Fibroblast of skin of abdomen (primary cell): ENCODE data around the gene DESI1.
A peak's percentile ranks its signal among the peaks of the same experiment; 100 is the strongest.
"Not testable (repeated sequence)": the region's sequence is repeated elsewhere in the genome, so short reads cannot be mapped to it uniquely, and the experiment has no call there.

ENCODE experiments used
- DNase-seq: peaks from one replicate; pipeline ENCODE4 v3.0.0-alpha.2; 2013

Gene DESI1

GRCh38 chr22:41631615-41632014 is 10.8 kb upstream of the DESI1 start:
- not testable (repeated sequence) for DNase-seq

- DNase-seq, result not testable (repeated sequence)
These were observed 10.3 kb upstream of the DESI1 start for GRCh38 chr22:41631115-41631514.

- DNase-seq, result no peak
These were observed 4.7 kb upstream of the DESI1 start for GRCh38 chr22:41625577-41625976.

GRCh38 chr22:41621911-41622179 is 1.0 kb upstream of the DESI1 start:
- DNase-seq, result no peak

- DNase-seq, result peak; percentile 100
These were observed 462 bp upstream of the DESI1 start, which contains the start of gene XRCC6 for GRCh38 chr22:41621099-41621910. XRCC6 (plus strand) TSS chr22:41621295; CDS start chr22:41622005, 710 bp downstream.

GRCh38 chr22:41619979-41620588 is 759 bp downstream of the DESI1 start:
- no peak for DNase-seq

- no peak for DNase-seq
These were observed 7.4 kb downstream of the DESI1 start for GRCh38 chr22:41613456-41613855.

GRCh38 chr22:41612603-41613306 is 8.1 kb downstream of the DESI1 start:
- DNase-seq, result no peak

GRCh38 chr22:41608386-41608785 is 12.5 kb downstream of the DESI1 start:
- no peak for DNase-seq

GRCh38 chr22:41603873-41604332 is 16.9 kb downstream of the DESI1 start:
- no peak for DNase-seq

GRCh38 chr22:41600976-41601375 is 19.9 kb downstream of the DESI1 start:
- no peak for DNase-seq

GRCh38 chr22:41598891-41599635 is 21.8 kb downstream of the DESI1 start:
- no peak for DNase-seq

- DNase-seq, result peak; percentile 82
These were observed 22.8 kb downstream of the DESI1 start for GRCh38 chr22:41598081-41598480.

- no peak for DNase-seq
These were observed 23.2 kb downstream of the DESI1 start for GRCh38 chr22:41597635-41597953.

GRCh38 chr22:41596776-41597634 is 23.8 kb downstream of the DESI1 start:
- peak; percentile 27 for DNase-seq

- no peak for DNase-seq
These were observed 25.1 kb downstream of the DESI1 start for GRCh38 chr22:41595703-41596102.

- DNase-seq, result not testable (repeated sequence)
These were observed 27.4 kb downstream of the DESI1 start for GRCh38 chr22:41593336-41593960.

GRCh38 chr22:41589391-41590241 is 31.2 kb downstream of the DESI1 start, which contains the start of gene PMM1:
PMM1 (minus strand) TSS chr22:41589840; CDS start chr22:41589805, 35 bp downstream.
- DNase-seq, result peak; percentile 100

- no peak for DNase-seq
These were observed 33.5 kb downstream of the DESI1 start for GRCh38 chr22:41587347-41587723.

- no peak for DNase-seq
These were observed 34.9 kb downstream of the DESI1 start for GRCh38 chr22:41585898-41586297.
